Measurements from ENCODE around the gene PSTPIP1.
A peak's percentile ranks its signal among the peaks of the same experiment; 100 is the strongest.

PSTPIP1 gene

GRCh38 chr15:76998663-76999285 is 3.8 kb downstream of the PSTPIP1 start:
- DNase-seq (ENCODE audit: low read depth in 2 of 2), result no peak

DNA sequence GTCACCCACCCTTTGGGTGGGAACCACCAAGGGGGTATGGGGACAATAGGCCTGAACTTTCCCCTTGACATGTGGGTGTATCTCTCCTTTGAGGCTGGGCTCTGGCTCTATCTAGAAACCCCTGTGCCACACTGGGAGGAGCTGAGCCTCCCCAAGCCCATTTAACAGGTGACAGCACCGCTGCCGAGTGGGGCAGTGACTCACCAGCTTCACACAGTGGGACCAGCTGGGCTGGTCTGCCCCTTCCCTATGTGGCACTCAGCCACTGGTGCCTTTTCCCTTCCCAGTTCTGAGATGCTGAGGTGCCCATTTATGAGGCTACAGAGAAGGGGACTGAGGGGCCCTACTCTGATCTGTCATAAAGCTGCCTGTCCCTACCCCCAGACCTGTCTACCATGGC is 5.1 kb downstream of the PSTPIP1 start:
- DNase-seq (ENCODE audit: low read depth in 2 of 2), result no peak

DNA sequence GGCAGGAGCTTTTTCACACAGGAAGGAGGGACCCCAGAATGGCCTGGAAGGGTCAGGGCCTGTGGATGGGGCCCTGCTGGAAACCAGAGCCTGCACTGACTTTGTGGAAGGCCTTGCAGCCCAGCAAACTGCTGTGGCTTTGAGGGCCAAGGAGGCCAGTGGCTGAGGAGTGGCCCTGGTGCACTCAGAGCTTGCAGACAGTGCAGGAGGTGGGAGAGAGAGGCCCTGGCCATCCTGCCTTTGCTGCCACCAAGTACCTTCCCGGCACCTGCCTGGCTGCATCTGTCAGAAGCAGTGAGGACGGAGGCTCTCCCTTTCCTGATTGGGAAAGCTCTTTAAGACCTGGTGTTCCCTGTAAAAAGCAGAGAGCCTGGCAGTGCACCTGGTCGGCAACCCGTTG is 6.4 kb downstream of the PSTPIP1 start:
- DNase-seq (ENCODE audit: low read depth in 2 of 2), result no peak

GRCh38 chr15:77001966-77002365 is 7.0 kb downstream of the PSTPIP1 start:
- DNase-seq (ENCODE audit: low read depth in 2 of 2), result no peak

GRCh38 chr15:77002436-77002835 is 7.5 kb downstream of the PSTPIP1 start:
- no peak for DNase-seq (ENCODE audit: low read depth in 2 of 2)

- peak; percentile 52 to 60 for DNase-seq (ENCODE audit: low read depth in 2 of 2)
These were observed 8.3 kb downstream of the PSTPIP1 start for GRCh38 chr15:77002954-77003912.

DNA sequence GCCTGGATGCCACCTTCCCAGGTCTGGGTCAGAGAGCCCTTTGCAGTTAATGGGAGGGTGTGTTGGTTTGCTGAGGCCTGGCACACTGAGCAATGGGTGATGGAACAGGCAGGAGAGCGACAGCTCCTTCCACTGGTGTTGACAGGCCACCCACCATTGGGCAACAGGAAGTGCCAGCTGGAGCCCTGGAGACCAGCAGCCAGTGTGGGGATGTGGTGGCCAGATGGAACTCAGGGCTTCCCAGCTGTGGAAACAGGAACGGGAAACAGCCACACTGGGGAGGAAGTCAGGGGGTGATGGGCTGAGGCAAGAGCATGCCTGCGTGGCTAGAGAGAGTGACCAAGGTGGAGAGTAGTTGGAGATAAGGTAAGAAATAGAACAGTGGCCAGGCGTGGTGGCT is 9.3 kb downstream of the PSTPIP1 start:
- no peak for DNase-seq (ENCODE audit: low read depth in 2 of 2)

DNA sequence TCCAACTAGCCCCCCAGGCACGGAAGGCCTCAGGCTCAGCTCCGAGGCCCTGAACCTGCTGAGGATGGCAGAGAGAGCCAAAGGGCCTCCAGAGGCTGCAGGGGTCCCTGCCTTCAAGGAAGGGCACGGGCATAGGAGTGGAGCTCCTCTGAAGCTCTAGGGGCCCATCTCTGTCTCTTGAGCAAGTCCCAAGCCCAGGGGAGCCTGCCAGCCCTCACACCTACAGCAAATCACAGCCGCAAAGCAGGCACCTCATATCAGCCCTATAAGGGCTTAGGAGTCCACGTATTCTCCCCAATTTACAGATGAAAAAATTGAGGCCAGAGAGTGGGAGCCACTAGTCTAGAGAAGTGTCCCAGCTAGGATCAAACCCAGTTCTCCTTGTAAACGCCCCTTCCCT is 14.2 kb downstream of the PSTPIP1 start:
- no peak for DNase-seq (ENCODE audit: low read depth in 2 of 2)

DNA sequence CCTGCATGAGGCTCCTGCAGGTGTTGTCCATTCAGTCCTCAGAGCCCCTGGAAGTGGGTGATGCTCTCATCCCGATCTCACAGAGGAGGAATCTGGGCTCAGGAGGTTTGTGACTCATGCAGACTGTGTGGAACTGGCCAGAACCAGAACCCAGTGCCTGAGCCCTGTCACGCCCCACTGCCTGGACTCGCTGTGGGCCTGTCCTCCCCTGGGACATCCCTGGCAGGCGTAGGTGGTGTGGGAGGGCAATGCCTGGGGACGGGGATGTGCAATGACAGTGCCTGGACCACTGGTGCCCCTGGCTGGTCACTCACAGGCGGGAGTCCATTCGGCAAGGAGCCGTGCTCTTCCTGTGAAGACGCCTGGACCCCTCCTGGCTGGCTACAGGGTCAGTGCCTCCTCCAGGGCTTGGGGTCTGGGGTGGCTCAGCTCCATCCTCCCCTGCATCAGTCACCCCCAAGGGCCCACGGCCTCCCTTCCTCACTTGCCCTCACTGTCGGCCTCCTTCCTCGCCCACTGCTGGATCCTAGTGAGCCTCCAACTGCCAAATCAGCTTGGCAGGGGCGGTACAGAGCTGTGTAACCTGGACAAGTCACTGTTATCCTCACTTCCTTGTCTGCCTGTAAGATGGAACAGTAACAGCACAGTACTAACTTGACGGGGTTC is 14.9 kb downstream of the PSTPIP1 start:
- DNase-seq (ENCODE audit: low read depth in 2 of 2), result no peak

GRCh38 chr15:77010312-77010686 is 15.4 kb downstream of the PSTPIP1 start:
- no peak for DNase-seq (ENCODE audit: low read depth in 2 of 2)

DNA sequence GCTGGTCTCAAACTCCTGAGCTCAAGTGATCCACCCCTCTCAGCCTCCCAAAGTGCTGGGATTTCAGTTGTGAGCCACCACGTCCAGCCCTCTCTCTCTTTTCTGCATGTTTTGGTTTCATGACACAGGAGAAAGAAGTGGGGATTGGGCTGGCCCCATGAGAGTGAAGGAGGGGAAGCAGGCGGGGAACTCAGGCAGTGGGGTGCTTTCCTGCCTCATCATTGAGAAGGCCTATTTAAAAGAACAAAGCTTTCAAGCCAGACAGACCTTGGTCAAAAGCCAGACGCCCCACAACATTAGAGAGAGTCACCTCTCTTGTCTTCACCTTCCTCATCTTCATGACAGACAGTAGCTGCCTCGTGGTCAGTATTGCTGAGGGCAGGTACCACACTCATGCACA is 15.9 kb downstream of the PSTPIP1 start:
- no peak for DNase-seq (ENCODE audit: low read depth in 2 of 2)

GRCh38 chr15:77012117-77012712 is 17.3 kb downstream of the PSTPIP1 start:
- no peak for DNase-seq (ENCODE audit: low read depth in 2 of 2)

GRCh38 chr15:77012868-77013267 is 17.9 kb downstream of the PSTPIP1 start:
- DNase-seq (ENCODE audit: low read depth in 2 of 2), result no peak

DNA sequence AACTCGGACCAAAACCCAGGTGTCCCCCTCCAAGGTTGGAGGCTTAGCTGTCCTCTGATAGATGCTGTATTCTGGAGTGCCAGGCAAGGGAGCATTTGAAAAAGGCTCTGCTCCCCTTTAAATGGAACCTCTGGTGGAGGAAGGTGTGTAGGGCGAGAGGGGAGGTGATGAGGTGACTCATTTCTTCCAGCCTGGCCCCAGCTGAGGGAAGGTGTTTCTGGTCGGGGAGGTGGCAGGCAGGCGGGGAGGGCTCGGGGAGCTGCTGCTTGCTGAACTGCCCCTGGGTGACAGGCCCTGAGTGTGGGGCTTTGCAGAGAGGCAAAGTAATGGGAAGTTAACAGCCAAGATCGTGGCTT is 18.8 kb downstream of the PSTPIP1 start:
- peak; percentile 69 to 88 for DNase-seq (ENCODE audit: low read depth in 2 of 2)

GRCh38 chr15:77014132-77015081 is 19.5 kb downstream of the PSTPIP1 start:
- DNase-seq (ENCODE audit: low read depth in 2 of 2), result no peak

DNA sequence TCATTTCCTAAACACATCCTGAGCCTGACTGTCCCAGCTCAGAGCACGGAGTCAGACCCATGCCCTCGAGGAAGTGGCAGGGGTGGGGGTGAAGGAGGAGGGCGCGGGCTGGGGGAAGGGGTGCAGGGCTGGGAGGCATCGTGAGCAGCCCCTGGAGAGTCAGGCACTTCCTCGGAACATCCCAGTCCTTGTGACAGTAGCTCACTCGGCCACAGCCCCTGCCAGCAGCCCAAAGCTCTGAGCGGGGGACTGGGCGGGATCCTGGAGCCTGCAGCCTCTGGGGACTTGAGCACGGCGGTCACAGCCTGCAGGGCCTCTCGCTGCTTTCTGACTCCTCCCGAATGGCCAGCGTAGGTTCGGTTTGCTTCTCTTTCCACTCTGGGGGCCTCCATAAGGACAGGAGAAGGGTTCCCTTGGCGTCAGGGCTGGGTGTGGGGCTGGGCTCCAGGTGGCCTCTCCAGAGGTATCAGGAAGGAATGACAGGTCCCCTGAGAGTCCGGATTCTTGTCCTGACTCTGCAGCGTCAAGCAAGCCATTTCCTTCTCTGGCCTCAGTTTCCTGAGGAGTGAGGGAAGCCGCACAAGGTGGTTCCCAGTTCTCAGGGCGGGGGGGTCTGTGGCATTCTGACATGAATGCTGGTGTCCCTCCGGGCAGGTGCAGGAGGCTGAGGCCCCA is 20.9 kb downstream of the PSTPIP1 start:
- DNase-seq (ENCODE audit: low read depth in 2 of 2), result no peak

DNA sequence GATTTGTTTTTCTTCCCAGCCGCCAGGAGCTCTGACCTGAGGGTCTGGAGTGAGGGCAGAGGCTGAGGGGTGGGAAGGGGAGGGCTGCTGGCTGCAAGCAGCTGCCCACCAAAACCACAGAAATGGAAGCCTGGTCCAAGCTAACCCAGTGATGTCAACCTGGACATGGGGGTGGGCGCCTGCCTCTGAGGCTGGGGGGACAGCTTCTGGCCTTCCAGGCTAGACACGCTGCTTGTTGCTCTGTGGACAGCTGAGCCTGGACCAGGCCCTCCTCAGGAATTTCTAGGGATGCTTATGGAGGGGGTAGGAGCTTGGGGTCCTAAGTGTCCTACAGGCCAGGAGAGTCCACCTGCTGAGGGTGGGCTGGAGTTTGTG is 21.4 kb downstream of the PSTPIP1 start:
- no peak for DNase-seq (ENCODE audit: low read depth in 2 of 2)

DNA sequence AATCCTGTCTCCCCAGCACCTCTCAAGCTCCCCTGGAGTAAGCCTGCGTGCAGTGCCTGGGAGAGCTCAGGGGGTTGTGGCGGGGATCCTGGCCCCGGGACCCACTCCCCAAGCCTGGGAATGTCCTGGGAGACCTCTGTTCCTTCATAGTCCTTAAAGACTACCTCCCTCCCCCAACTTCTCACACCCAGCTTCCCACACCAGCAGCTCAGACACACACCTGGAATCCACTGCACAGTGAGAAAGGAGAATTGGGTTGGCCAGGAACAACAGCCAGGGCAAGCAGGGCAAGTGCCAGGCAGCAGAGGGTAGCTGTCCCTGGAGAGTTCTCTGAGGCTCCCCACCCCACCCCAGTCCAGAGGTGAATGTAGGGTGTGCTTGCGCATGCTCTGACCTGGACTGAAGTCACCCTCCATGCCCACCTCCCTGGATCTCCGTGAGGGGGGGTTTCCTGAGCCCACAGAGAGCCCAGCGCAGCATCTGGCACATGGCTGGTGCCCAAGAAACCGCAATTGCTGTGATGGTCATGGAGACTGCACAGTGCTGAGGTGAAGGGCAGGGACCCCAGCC is 22.2 kb downstream of the PSTPIP1 start:
- no peak for DNase-seq (ENCODE audit: low read depth in 2 of 2)

DNA sequence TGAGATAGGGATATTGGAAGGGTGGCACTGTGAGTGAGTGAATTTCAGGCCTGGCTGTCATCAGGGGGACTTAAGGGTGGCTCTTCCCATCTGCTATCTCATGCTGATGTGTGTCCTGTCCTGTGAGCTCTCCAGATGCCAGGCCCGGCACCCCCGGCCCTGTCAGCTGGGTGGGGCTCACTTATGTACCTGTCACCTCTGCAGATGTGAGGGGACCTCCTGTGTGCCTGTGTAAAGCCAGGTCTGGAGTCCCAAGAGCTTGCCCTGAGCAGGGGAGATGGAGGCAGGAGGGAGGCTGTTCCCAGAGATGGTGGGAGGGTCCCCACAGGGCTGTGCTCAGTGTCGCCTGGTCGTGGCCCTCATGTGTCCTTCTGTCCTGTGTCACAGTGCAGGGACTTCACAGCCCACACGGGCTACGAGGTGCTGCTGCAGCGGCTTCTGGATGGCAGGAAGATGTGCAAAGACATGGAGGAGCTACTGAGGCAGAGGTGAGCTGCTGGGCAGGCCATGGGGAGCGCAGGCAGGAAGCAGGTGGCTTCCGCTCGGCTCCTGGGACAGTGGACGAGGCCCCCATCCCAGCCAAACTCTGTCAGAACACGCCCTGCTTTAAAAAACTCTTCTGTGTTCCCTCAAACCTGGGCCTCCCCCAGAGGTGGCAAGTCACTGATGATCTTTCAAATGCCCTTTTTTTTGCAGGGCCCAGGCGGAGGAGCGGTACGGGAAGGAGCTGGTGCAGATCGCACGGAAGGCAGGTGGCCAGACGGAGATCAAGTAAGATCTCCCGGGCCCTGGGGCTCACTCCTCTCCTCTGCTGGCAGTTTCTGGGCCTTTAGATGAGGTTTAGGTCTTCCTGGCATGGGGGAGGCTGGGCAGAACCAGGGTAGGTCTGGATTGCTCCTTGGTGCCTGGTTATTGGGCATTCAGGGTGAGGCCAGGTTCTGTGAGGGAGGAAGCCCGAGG is 23.1 kb downstream of the PSTPIP1 start:
- DNase-seq (ENCODE audit: low read depth in 2 of 2), result no peak
